Activated CD8-positive, alpha-beta T cell treated with anti-CD3 and anti-CD28 coated beads, Interleukin-2, amount 10 ng/mL, durations not matched to agents 7 days and 5 days (primary cell): ENCODE results near the gene ATXN1. TPM values are rescaled to one million over a fixed set of nuclear protein-coding genes. Genes with fewer than 3 reads are reported as not detected.

Experiments
- ATAC-seq: fragments of 150-1000 bp; cut with Tn5 transposase; one replicate; pipeline ENCODE4 v1.10.0; 2021; ENCODE audit warnings: moderate library complexity
- CTCF ChIA-PET: fragments of 350-600 bp; sonication (Branson Sonifier 250); formaldehyde crosslinking; loops from one replicate; lab custom pipeline; 2021; ENCODE audit warnings: antibody characterized with exemption; lab: Charles Lee
- POLR2A ChIA-PET: fragments of 350-600 bp; sonication (Branson Sonifier 250); formaldehyde crosslinking; loops from one replicate; lab custom pipeline; 2021; ENCODE audit warnings: antibody characterized with exemption; lab: Charles Lee
- DNase-seq: peaks from one replicate; pipeline ENCODE4 v3.0.0-alpha.2; 2020
- H3K27ac Mint-ChIP-seq: one replicate; pipeline ENCODE4 v1.8.0; 2021; ENCODE audit warnings: mild to moderate bottlenecking, mixed read lengths
- H3K27me3 Mint-ChIP-seq: one replicate; pipeline ENCODE4 v1.8.0; 2021; ENCODE audit warnings: low read depth, mixed read lengths
- H3K36me3 Mint-ChIP-seq: one replicate; pipeline ENCODE4 v1.8.0; 2021; ENCODE audit warnings: low read depth, mixed read lengths
- H3K4me1 Mint-ChIP-seq: one replicate; pipeline ENCODE4 v1.8.0; 2021; ENCODE audit warnings: low read depth, mixed read lengths
- H3K4me3 Mint-ChIP-seq: one replicate; pipeline ENCODE4 v1.8.0; 2021; ENCODE audit warnings: mild to moderate bottlenecking, mixed read lengths
- H3K9me3 Mint-ChIP-seq: one replicate; pipeline ENCODE4 v1.8.0; 2022; ENCODE audit warnings: mixed read lengths; ENCODE audit not compliant: insufficient read depth
- total RNA-seq, 2 experiments: library from RNA; stranded (reverse); gene quantifications; one replicate each; pipeline ENCODE4 v1.2.3, GENCODE V29; 2021

Gene ATXN1
- total RNA-seq, 2 experiments from 2014 or later = 36.7 to 42.9 TPM

DNA sequence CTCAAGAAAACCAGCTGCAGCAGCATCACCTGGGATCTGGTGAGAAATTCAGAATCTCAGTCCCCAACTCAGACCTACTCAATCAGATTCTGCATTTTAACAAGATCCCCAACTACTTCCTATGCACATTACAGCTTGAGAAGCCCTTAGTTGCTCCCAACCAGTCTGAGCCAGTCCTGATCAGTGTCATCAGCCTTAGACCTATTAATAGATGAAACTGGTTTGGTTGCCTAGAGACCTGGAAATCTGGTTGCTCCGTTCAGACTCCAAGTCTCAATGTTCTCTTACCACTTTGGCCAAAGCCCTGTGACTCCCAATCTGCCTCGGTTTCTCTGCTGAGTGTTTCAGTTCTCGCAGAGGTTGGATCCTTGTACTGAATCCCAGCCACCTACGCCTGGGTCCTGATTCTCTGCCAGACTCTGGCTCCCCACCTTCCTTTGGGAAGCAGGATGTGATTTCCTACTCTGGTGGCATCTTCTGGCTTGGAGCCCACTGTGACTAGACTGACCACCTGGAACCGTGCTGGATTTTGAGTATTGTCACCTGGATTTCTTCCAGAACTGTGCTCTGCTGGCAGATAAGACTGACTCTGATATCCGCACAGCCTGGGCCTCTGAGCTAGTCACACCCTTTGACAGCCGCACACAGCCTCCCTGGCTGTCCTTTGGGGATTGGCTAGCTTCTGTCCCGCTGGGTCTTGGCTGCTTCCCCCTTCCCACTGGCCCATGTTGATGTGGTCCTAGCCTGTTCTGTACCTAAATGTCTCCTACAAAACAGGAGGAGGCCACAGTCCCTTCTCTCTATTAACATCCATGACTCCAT, 20.3 kb upstream of the ATXN1 start:
- ChIA-PET POLR2A (no interaction called here), CTCF (interaction anchor here (1.9 to 2.2 kb wide), 2 partner anchors 9 to 11 kb away, joined by 6 to 10 read pairs; no protein-coding TSS in a partner anchor)
- Mint-ChIP-seq H3K9me3 (no peaks in the 10 kb centered on the region), H3K4me1 (no peaks in the 10 kb centered on the region), H3K36me3 (no peaks in the 10 kb centered on the region), H3K4me3 (no peak overlapping the region), H3K27me3 (peaks cover 5% of the 10 kb centered on the region), H3K27ac (no peak overlapping the region)
- DNase-seq (no peak), ATAC-seq (no peak)

DNA sequence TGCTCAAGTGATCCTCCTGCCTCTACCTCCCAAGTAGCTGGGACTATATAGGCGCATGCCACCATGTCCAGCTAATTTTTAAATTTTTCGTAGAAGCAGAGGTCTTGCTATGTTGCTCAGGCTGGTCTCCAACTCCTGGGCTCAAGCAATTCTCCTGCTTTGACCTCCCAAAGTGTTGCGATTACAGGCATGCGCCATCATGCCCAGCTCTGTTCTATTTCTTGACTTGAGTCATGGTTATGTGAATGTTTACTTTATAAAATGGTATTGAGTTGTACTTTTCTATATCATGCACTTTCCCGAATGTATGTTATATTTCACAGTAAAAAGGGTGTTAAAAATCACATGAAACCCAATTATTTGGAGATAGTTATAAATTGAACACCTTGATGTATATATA, 17.3 kb upstream of the ATXN1 start:
- Mint-ChIP-seq H3K27ac (no peak overlapping the region), H3K9me3 (no peaks in the 10 kb centered on the region), H3K4me3 (no peak overlapping the region), H3K27me3 (peaks cover 7% of the 10 kb centered on the region), H3K4me1 (peaks cover 1% of the 10 kb centered on the region), H3K36me3 (no peaks in the 10 kb centered on the region)
- ChIA-PET CTCF (interaction anchor here (0.6 to 1.0 kb wide), 3 partner anchors 8 to 25 kb away, joined by 3 read pairs; no protein-coding TSS in a partner anchor), POLR2A (no interaction called here)
- ATAC-seq (no peak), DNase-seq (no peak)

DNA sequence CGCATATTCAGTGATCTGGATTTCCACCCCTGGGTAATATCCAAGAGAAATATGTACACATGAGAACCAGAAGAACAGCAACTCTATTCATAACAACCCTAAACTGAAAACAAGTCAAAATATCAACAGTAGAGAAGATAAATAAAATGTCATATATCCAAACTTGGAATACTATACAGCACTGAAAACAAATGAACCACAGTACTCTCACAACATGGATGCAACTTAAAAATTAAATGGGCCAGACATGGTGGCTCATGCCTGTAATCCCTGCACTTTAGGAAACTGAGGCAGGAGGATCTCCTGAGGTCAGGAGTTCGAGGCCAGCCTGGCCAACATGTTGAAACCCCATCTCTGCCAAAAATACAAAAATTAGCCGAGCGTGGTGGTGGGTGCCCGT, 16.5 kb upstream of the ATXN1 start:
- H3K4me3 Mint-ChIP-seq = no peak overlapping the region
- ChIA-PET CTCF (interaction anchor here (1.0 kb wide), 1 partner anchor 9 kb away, joined by 3 read pairs; no protein-coding TSS in a partner anchor), POLR2A (no interaction called here)
- H3K36me3 Mint-ChIP-seq = no peaks in the 10 kb centered on the region
- H3K4me1 Mint-ChIP-seq = peaks cover 8% of the 10 kb centered on the region
- peaks cover 8% of the 10 kb centered on the region for H3K27me3 Mint-ChIP-seq
- ATAC-seq (no peak), DNase-seq (no peak)
- H3K9me3 Mint-ChIP-seq = no peaks in the 10 kb centered on the region
- no peak overlapping the region for H3K27ac Mint-ChIP-seq

DNA sequence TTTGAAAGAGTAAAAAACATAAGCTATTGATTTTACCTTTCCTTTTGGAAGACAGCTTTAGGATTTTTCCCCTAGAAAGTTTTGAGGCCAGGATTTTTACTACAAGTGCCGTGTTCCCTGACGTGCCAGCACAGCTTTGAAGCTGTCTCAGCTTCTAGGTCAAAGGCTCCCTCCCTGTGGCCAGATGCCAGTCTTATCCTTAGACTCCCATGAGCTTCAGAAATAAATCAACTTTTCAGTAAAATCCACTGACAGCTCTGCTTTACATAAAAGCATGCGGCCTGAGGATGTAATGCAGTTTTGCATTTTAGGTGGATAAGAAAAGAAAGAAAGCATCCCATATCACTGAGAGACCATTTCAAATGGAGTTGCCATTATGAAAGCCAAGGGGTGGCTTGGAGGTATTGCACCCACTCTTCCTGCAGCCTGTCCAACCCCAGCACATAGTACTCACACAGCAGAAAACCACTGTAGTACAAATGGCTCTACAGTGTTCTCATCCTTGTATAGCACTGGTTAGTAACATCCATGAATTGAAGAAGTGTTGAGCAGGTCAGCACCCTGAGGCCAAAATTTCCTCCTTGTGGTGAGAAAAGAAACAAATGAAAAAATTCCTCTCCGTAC, 15.2 kb upstream of the ATXN1 start:
- peaks cover 8% of the 10 kb centered on the region for H3K27me3 Mint-ChIP-seq
- DNase-seq (no peak), ATAC-seq (no peak)
- no peak overlapping the region for H3K27ac Mint-ChIP-seq
- POLR2A ChIA-PET = no interaction called here
- H3K4me3 Mint-ChIP-seq = no peak overlapping the region
- CTCF ChIA-PET = interaction anchor here (0.8 to 6.5 kb wide), 6 partner anchors 8 to 264 kb away, joined by 3 to 67 read pairs (median 4); partner anchors contain the start of gene ATXN1
- peaks cover 14% of the 10 kb centered on the region for H3K4me1 Mint-ChIP-seq
- no peaks in the 10 kb centered on the region for H3K9me3 Mint-ChIP-seq
- H3K36me3 Mint-ChIP-seq = peaks cover 2% of the 10 kb centered on the region

DNA sequence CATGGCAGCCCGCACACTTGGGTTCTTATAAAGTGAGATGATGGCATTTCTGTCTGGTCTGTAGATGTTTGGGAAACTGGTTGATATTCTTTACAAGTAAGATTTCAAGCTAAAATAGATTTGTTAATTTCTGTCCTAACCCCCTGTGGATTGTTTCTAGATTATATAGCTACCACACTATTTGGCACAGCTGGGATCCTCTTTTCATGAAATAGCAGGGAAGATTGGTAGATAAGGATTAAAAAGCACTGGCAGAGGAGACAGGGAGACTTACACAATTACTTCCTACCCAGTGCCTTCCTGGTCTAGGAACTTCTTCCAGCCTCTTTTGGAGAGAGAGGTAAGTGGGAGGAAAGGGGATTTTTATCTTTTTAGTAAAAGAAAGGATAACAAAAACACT, 13.2 kb upstream of the ATXN1 start:
- ATAC-seq (no peak), DNase-seq (no peak)
- Mint-ChIP-seq H3K27ac (no peak overlapping the region), H3K4me3 (no peak overlapping the region), H3K36me3 (peaks cover 3% of the 10 kb centered on the region), H3K9me3 (no peaks in the 10 kb centered on the region), H3K27me3 (peaks cover 4% of the 10 kb centered on the region), H3K4me1 (peaks cover 34% of the 10 kb centered on the region)
- ChIA-PET CTCF (interaction anchor here (1.4 to 6.5 kb wide), 2 partner anchors 11 to 190 kb away, joined by 4 to 67 read pairs; partner anchors contain the start of gene ATXN1), POLR2A (interaction anchor here (2.3 kb wide), 1 partner anchor 11 kb away, joined by 6 read pairs; no protein-coding TSS in a partner anchor)

DNA sequence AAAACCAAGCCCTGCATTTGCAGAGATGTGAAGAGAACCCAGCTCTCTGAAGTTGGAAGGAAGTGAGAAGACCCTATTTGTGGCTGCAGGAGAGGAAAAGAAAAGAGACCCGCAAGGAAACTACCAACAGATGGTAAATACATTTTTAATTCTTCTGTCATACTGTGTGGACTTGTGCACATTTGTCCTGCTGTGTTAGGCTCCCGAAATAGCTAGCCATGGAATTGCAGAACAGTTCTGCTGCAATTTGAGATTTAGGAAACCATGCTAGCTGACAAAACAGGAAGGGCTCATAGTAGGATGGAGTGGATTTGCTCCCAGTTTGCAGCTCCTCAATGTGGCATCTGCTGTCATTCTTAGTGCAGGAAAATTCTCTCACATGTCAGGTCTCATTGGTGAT, 12.1 kb upstream of the ATXN1 start:
- ATAC-seq = no peak
- Mint-ChIP-seq H3K4me1 (peaks cover 44% of the 10 kb centered on the region), H3K27me3 (peaks cover 3% of the 10 kb centered on the region), H3K36me3 (peaks cover 5% of the 10 kb centered on the region), H3K9me3 (no peaks in the 10 kb centered on the region), H3K27ac (no peak overlapping the region), H3K4me3 (no peak overlapping the region)
- ChIA-PET POLR2A (interaction anchor here (2.3 kb wide), 1 partner anchor 10 kb away, joined by 6 read pairs; no protein-coding TSS in a partner anchor), CTCF (interaction anchor here (1.4 to 6.5 kb wide), 7 partner anchors 8 to 456 kb away, joined by 3 to 67 read pairs (median 6); partner anchors contain the start of gene ATXN1)
- no peak for DNase-seq

DNA sequence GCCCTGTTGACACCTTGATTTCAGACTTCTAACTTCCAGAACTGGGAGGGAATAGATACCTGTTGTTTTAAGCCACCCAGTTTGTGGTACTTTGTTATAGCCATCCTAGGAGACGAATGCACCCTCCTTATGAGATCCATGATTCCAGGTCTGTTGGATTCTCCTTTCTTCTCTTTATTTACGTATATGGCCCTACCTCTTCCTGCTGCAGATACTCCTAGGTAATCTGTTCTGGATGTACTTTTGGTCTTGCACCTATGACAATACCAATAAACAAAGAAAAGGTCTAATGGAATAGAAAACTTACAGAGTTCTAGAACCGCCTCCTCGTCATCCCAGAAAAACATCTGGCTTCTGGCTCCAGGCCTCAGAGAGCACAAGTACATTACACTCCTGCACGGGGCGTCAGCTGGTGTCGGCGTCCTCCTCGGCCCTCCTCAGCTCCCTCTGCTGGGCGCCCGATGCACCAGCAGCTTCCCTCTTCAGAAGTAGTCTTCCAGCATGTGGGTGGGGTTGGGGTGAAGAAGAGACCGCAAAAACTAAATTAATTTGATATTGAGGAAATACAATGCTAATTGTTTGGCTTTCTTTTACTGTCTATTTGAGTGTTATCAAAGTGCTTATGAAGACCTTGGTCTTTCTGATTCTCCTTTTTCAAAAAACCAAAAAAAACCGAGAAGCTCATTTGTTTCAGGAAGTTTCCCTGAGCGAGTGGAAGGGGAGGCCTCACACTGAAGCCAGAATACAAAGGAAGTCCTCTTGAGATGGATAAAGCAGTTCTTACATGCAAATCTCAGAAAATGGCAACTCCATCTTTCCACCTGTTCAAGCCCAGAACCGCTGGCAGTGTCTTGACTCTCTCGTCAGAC, 9.7 kb upstream of the ATXN1 start:
- H3K4me1 Mint-ChIP-seq = peaks cover 65% of the 10 kb centered on the region
- peaks cover 10% of the 10 kb centered on the region for H3K36me3 Mint-ChIP-seq
- POLR2A ChIA-PET = no interaction called here
- CTCF ChIA-PET = interaction anchor here (0.6 to 6.5 kb wide), 43 partner anchors 7 to 633 kb away, joined by 3 to 67 read pairs (median 3); partner anchors contain the start of gene ATXN1
- H3K4me3 Mint-ChIP-seq = peak overlapping the region; percentile 35
- peaks cover 3% of the 10 kb centered on the region for H3K27me3 Mint-ChIP-seq
- H3K27ac Mint-ChIP-seq = no peak overlapping the region
- peak; percentile 67 for ATAC-seq
- DNase-seq = peak; percentile 82
- no peaks in the 10 kb centered on the region for H3K9me3 Mint-ChIP-seq

DNA sequence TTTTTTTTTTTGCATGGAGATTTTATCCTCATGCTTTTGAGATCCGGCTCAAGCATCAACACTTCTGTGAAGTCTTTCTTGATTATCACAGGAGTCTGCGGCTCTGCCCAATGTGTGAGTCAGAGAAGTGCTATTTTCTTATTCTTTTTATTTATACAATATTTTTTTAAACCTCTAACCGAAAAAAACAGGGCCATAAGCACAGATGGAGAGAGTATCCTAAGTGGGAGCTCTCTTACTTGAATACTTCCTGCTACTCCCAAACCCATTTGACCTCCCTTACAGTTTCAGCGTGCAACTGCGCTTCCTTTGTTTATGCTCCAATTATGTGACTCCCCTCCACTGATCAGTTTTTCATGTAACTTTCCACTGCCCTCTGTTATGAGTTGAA, 8.7 kb upstream of the ATXN1 start:
- ATAC-seq (no peak), DNase-seq (no peak)
- no peak overlapping the region for H3K27ac Mint-ChIP-seq
- ChIA-PET POLR2A (no interaction called here), CTCF (interaction anchor here (0.6 to 2.0 kb wide), 5 partner anchors 9 to 438 kb away, joined by 3 to 6 read pairs (median 3); no protein-coding TSS in a partner anchor)
- peaks cover 10% of the 10 kb centered on the region for H3K36me3 Mint-ChIP-seq
- no peaks in the 10 kb centered on the region for H3K9me3 Mint-ChIP-seq
- peaks cover 3% of the 10 kb centered on the region for H3K27me3 Mint-ChIP-seq
- no peak overlapping the region for H3K4me3 Mint-ChIP-seq
- H3K4me1 Mint-ChIP-seq = peaks cover 74% of the 10 kb centered on the region

DNA sequence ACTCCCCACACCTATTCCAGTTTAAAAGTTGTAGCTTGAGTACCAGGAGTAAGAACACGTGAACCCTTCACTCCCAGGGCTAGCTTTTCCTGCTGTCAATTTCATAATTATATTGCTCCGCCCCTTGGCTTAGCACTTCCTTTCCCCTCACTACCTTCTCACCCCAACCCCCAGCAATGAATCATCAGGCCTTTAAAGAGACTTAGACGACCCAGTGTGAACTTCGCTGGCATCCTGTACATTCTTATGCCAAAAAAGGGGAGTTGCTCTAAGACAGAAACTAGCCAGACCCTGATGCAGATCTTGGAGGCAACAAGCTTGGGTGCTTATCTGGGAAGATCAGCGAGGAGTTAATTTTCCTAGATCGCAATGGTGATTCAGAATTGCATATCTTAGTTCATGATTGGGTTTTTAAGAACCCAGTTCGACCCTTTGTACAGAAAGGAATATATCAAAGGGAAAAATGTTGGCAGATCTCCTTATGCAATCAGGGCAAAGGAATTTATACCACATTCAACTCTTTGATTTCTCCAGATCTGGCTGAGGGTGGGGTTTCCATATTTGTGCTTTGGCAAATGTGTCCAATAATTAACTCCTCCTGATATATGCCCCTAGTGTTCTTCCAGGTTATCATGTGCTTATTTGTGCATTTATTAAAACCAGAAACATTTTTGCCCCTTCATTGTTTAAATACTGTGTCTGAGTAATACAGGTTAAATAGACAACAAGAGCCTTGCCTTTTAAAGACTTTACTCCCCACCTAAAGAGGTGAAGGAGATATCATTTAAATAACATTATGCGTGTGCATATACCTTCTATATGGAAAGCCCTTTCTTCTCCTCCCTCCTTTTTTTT, 8.1 kb upstream of the ATXN1 start:
- peak; percentile 92 for ATAC-seq
- ChIA-PET POLR2A (no interaction called here), CTCF (interaction anchor here (0.6 to 3.0 kb wide), 13 partner anchors 9 to 586 kb away, joined by 3 to 13 read pairs (median 3); no protein-coding TSS in a partner anchor)
- H3K27ac Mint-ChIP-seq = peak overlapping the region; percentile 71
- H3K4me3 Mint-ChIP-seq = no peak overlapping the region
- peaks cover 80% of the 10 kb centered on the region for H3K4me1 Mint-ChIP-seq
- peaks cover 3% of the 10 kb centered on the region for H3K27me3 Mint-ChIP-seq
- peak; percentile 86 for DNase-seq
- peaks cover 12% of the 10 kb centered on the region for H3K36me3 Mint-ChIP-seq
- no peaks in the 10 kb centered on the region for H3K9me3 Mint-ChIP-seq

DNA sequence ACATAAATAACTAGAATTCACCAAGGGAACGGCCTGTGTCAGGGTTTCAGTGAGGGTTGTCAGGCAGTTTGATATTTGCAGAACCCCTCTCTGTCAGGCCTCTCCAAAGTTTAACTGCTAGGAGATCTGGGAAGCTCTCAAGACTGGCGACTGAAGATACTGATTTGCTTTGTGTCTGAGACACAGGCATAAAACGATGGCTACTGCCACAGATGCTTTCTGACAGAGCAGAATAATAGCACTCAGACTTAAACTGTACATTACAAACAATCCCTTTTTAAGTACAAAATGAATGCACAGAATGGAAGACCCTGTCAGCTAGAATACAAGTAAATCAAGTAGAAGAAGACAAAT, 7.2 kb upstream of the ATXN1 start:
- Mint-ChIP-seq H3K9me3 (no peaks in the 10 kb centered on the region), H3K27ac (peak overlapping the region; percentile 41), H3K36me3 (peaks cover 13% of the 10 kb centered on the region), H3K4me3 (no peak overlapping the region), H3K27me3 (no peaks in the 10 kb centered on the region), H3K4me1 (peaks cover 88% of the 10 kb centered on the region)
- CTCF ChIA-PET = interaction anchor here (0.8 to 3.0 kb wide), 15 partner anchors 10 to 585 kb away, joined by 3 to 13 read pairs (median 3); no protein-coding TSS in a partner anchor
- DNase-seq (no peak), ATAC-seq (no peak)
- POLR2A ChIA-PET = no interaction called here
